Loucy (cell line): ENCODE measurements around the gene ADARB2.

ENCODE experiments used
- H2AFZ ChIP-seq: fragments of 200-600 bp; sonication (generic); 2 replicates; pipeline ENCODE4 v1.6.0; 2016; ENCODE audit warnings: antibody characterized with exemption, mild to moderate bottlenecking, low read length, moderate library complexity
- H3F3A ChIP-seq: fragments of 200-600 bp; 2 replicates; pipeline ENCODE4 v1.6.0; 2016; ENCODE audit warnings: antibody characterized with exemption, low read depth, mild to moderate bottlenecking
- H3K27me3 ChIP-seq: fragments of 200-600 bp; sonication (generic); 2 replicates; pipeline ENCODE4 v1.6.1; 2014; ENCODE audit warnings: low read length, mild to moderate bottlenecking; ENCODE audit not compliant: insufficient read depth, poor library complexity, severe bottlenecking
- H3K36me3 ChIP-seq: fragments of 200-600 bp; sonication (generic); 2 replicates; pipeline ENCODE4 v1.6.1; 2016; ENCODE audit warnings: low read length; ENCODE audit not compliant: insufficient read depth
- H3K4me1 ChIP-seq: fragments of 200-600 bp; sonication (generic); 2 replicates; pipeline ENCODE4 v1.5.1; 2014; ENCODE audit warnings: low read length, mild to moderate bottlenecking; ENCODE audit not compliant: insufficient read depth, poor library complexity, severe bottlenecking
- H3K4me2 ChIP-seq: fragments of 200-600 bp; sonication (generic); 2 replicates; pipeline ENCODE4 v1.6.0; 2014; ENCODE audit warnings: antibody characterized with exemption, low read length, low read depth, mild to moderate bottlenecking; ENCODE audit not compliant: poor library complexity, severe bottlenecking
- H3K4me3 ChIP-seq: fragments of 200-600 bp; sonication (generic); 2 replicates; pipeline ENCODE4 v1.5.1; 2014; ENCODE audit warnings: low read length, mild to moderate bottlenecking, mixed read lengths; ENCODE audit not compliant: poor library complexity, severe bottlenecking
- H3K79me2 ChIP-seq: fragments of 200-600 bp; sonication (generic); 2 replicates; pipeline ENCODE4 v1.6.1; 2014; ENCODE audit warnings: low read length; ENCODE audit not compliant: insufficient read depth
- H3K9ac ChIP-seq: fragments of 200-600 bp; sonication (generic); 2 replicates; pipeline ENCODE4 v1.6.0; 2014; ENCODE audit warnings: mild to moderate bottlenecking, low read depth, low read length, moderate library complexity; ENCODE audit not compliant: poor library complexity, severe bottlenecking
- H3K9me2 ChIP-seq: fragments of 200-600 bp; sonication (generic); replicated peaks from 2 replicates; pipeline ENCODE4 v1.6.1; 2016; ENCODE audit warnings: low read depth, low read length, mixed read lengths
- H3K9me3 ChIP-seq: fragments of 200-600 bp; sonication (generic); 2 replicates; pipeline ENCODE4 v1.6.1; 2014; ENCODE audit warnings: mild to moderate bottlenecking, antibody characterized with exemption, low read length, low read depth; ENCODE audit not compliant: insufficient read depth
- H4K20me1 ChIP-seq: fragments of 200-600 bp; sonication (generic); 2 replicates; pipeline ENCODE4 v1.6.0; 2014; ENCODE audit warnings: antibody characterized with exemption, low read length, mild to moderate bottlenecking; ENCODE audit not compliant: insufficient read depth, poor library complexity, severe bottlenecking
- CTCF ChIP-seq: fragments of 200-600 bp; sonication (generic); conservative IDR thresholded peaks from 2 replicates; pipeline ENCODE4 v1.5.1; 2014; ENCODE audit warnings: mild to moderate bottlenecking, antibody characterized with exemption, low read length
- EZH2phosphoT487 ChIP-seq: fragments of 200-600 bp; IDR thresholded peaks from 2 replicates; pipeline ENCODE4 v1.6.1; 2018; ENCODE audit warnings: antibody characterized with exemption, mild to moderate bottlenecking, moderate library complexity, borderline replicate concordance

The ADARB2 gene

GRCh38 chr10:1648648-1649047 is 88.7 kb downstream of the ADARB2 start:
- H3K4me3 ChIP-seq: no peak overlapping the region
- TF ChIP-seq EZH2phosphoT487: no peak
- no peak for TF ChIP-seq CTCF
- H3K79me2 ChIP-seq: no peaks in the 10 kb centered on the region
- no peaks in the 10 kb centered on the region for H3K27me3 ChIP-seq
- no peaks in the 10 kb centered on the region for H3F3A ChIP-seq
- H3K9me3 ChIP-seq: no peaks in the 10 kb centered on the region
- no peaks in the 10 kb centered on the region for H3K9me2 ChIP-seq
- no peak overlapping the region for H3K4me2 ChIP-seq
- no peaks in the 10 kb centered on the region for H3K4me1 ChIP-seq
- H3K36me3 ChIP-seq: no peaks in the 10 kb centered on the region
- H2AFZ ChIP-seq: no peak overlapping the region
- no peak overlapping the region for H3K9ac ChIP-seq
- H4K20me1 ChIP-seq: no peaks in the 10 kb centered on the region

DNA sequence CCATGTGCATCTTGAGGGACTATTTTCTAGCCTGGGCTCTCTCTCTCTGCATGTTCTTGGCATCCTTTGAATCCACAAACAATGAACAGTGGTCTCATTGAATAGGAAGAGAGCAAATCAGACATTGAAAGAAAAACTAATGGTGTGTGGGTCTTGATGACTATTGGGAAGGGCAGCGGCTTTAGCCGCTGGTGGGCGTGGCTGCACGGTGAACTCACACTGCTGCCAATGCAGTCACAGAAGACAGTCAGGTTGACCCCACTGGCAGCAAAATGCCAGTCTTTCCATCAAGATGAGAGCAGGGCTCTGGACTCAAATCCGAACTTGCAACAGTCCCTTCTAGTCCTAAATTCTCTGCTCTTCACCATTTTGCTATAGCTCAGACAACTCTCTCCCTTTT is 91.0 kb downstream of the ADARB2 start:
- Histone ChIP-seq H3K4me1 (no peaks in the 10 kb centered on the region), H4K20me1 (no peaks in the 10 kb centered on the region), H3K9me2 (no peaks in the 10 kb centered on the region), H3K4me2 (no peak overlapping the region), H3K36me3 (no peaks in the 10 kb centered on the region), H3K9me3 (no peaks in the 10 kb centered on the region), H3K4me3 (no peak overlapping the region), H3F3A (no peaks in the 10 kb centered on the region), H3K79me2 (no peaks in the 10 kb centered on the region), H3K9ac (no peak overlapping the region), H3K27me3 (no peaks in the 10 kb centered on the region), H2AFZ (no peak overlapping the region)
- TF ChIP-seq CTCF (no peak), EZH2phosphoT487 (no peak)

GRCh38 chr10:1645896-1646295 is 91.4 kb downstream of the ADARB2 start:
- no peaks in the 10 kb centered on the region for H3K36me3 ChIP-seq
- no peak overlapping the region for H3K9ac ChIP-seq
- no peaks in the 10 kb centered on the region for H3K27me3 ChIP-seq
- H3K4me2 ChIP-seq: no peak overlapping the region
- no peaks in the 10 kb centered on the region for H3K4me1 ChIP-seq
- TF ChIP-seq EZH2phosphoT487: no peak
- no peak for TF ChIP-seq CTCF
- no peaks in the 10 kb centered on the region for H4K20me1 ChIP-seq
- H3F3A ChIP-seq: no peaks in the 10 kb centered on the region
- H3K4me3 ChIP-seq: no peak overlapping the region
- no peaks in the 10 kb centered on the region for H3K9me2 ChIP-seq
- H2AFZ ChIP-seq: no peak overlapping the region
- H3K79me2 ChIP-seq: no peaks in the 10 kb centered on the region
- no peaks in the 10 kb centered on the region for H3K9me3 ChIP-seq
